Parathyroid adenoma (tissue), 2 donors: ENCODE data around the gene REXO4.

ENCODE experiments used
- H2AFZ ChIP-seq: fragments of 300-600 bp; sonication (generic); one replicate; pipeline ENCODE4 v1.7.0; 2017; ENCODE audit warnings: antibody characterized with exemption, mild to moderate bottlenecking
- H3K27ac ChIP-seq: fragments of 300-600 bp; sonication (generic); one replicate; pipeline ENCODE4 v1.7.0; 2017
- H3K27me3 ChIP-seq: fragments of 300-600 bp; sonication (generic); one replicate; pipeline ENCODE4 v1.7.0; 2017; ENCODE audit warnings: low read length; ENCODE audit not compliant: control insufficient read depth, insufficient read depth
- H3K36me3 ChIP-seq: fragments of 300-600 bp; sonication (generic); one replicate; pipeline ENCODE4 v1.7.0; 2017; ENCODE audit warnings: low read length; ENCODE audit not compliant: control insufficient read depth, insufficient read depth
- H3K4me1 ChIP-seq: fragments of 300-600 bp; sonication (generic); one replicate; pipeline ENCODE4 v1.7.0; 2017; ENCODE audit warnings: control low read depth
- H3K4me2 ChIP-seq: fragments of 300-600 bp; sonication (generic); one replicate; pipeline ENCODE4 v1.7.0; 2017; ENCODE audit warnings: low read length
- H3K4me3 ChIP-seq: fragments of 300-600 bp; sonication (generic); one replicate; pipeline ENCODE4 v1.7.0; 2017; ENCODE audit warnings: low read depth, low read length
- H3K79me2 ChIP-seq: fragments of 300-600 bp; sonication (generic); one replicate; pipeline ENCODE4 v1.7.0; 2017; ENCODE audit warnings: control low read depth
- H3K9ac ChIP-seq: fragments of 300-600 bp; sonication (generic); one replicate; pipeline ENCODE4 v1.7.0; 2017; ENCODE audit warnings: mild to moderate bottlenecking
- H3K9me3 ChIP-seq: fragments of 300-600 bp; sonication (generic); one replicate; pipeline ENCODE4 v1.7.0; 2017; ENCODE audit warnings: low read length; ENCODE audit not compliant: control insufficient read depth
- TF ChIP-seq, protein P1 (sequence below): fragments of 300-600 bp; sonication (generic); IDR thresholded peaks from one replicate; pipeline ENCODE4 v1.7.0; 2017; ENCODE audit warnings: antibody characterized with exemption, mild to moderate bottlenecking
- donor health status: primary hyperparathyroidism.

Gene REXO4

GRCh38 chr9:133374612-133375115, 43.1 kb downstream of the REXO4 start:
- H3K9ac ChIP-seq = no peak overlapping the region
- H3K9me3 ChIP-seq = no peaks in the 10 kb centered on the region
- TF ChIP-seq, protein P1, sequence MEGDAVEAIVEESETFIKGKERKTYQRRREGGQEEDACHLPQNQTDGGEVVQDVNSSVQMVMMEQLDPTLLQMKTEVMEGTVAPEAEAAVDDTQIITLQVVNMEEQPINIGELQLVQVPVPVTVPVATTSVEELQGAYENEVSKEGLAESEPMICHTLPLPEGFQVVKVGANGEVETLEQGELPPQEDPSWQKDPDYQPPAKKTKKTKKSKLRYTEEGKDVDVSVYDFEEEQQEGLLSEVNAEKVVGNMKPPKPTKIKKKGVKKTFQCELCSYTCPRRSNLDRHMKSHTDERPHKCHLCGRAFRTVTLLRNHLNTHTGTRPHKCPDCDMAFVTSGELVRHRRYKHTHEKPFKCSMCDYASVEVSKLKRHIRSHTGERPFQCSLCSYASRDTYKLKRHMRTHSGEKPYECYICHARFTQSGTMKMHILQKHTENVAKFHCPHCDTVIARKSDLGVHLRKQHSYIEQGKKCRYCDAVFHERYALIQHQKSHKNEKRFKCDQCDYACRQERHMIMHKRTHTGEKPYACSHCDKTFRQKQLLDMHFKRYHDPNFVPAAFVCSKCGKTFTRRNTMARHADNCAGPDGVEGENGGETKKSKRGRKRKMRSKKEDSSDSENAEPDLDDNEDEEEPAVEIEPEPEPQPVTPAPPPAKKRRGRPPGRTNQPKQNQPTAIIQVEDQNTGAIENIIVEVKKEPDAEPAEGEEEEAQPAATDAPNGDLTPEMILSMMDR = no peak
- peaks cover 37% of the 10 kb centered on the region for H3K79me2 ChIP-seq
- no peaks in the 10 kb centered on the region for H3K27me3 ChIP-seq
- H3K36me3 ChIP-seq = no peaks in the 10 kb centered on the region
- H3K4me2 ChIP-seq = peak overlapping the region; percentile 72
- H3K4me3 ChIP-seq = peak overlapping the region; percentile 73
- peaks cover 2% of the 10 kb centered on the region for H3K4me1 ChIP-seq
- peak overlapping the region; percentile 53 for H2AFZ ChIP-seq
- peak overlapping the region; percentile 29 for H3K27ac ChIP-seq

- TF ChIP-seq, protein P1 = no peak
- Histone ChIP-seq H3K9ac (no peak overlapping the region), H3K27ac (no peak overlapping the region), H3K79me2 (peaks cover 42% of the 10 kb centered on the region), H3K27me3 (no peaks in the 10 kb centered on the region), H3K4me2 (no peak overlapping the region), H3K4me3 (no peak overlapping the region), H3K9me3 (no peaks in the 10 kb centered on the region), H3K4me1 (peaks cover 19% of the 10 kb centered on the region), H3K36me3 (no peaks in the 10 kb centered on the region), H2AFZ (no peak overlapping the region)
Observed at GRCh38 chr9:133372144-133372543, 45.7 kb downstream of the REXO4 start.

DNA sequence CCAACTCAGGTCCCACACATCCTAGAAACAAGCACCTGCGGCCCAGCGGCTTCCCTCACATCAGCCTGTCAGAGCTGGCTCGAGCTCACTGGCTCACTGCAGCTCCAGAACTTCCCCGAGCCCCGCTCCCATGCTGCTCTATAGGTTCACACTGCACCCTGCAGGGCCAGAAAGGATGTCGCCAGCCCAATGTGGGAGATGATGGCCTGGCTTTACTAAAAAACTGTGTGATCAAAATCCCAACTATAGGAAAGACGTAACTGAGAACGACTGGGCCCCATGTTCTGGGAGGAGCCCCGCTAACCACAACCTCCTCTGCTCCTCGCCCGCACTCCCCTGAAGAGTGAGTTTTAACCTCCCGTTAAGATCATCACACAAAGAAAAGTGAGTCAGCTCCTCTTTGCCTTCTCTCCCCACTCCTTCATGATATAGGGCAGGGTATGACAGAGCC, 46.5 kb downstream of the REXO4 start:
- TF ChIP-seq, protein P1 = no peak
- no peak overlapping the region for H3K4me3 ChIP-seq
- H3K27ac ChIP-seq = no peak overlapping the region
- H3K9me3 ChIP-seq = no peaks in the 10 kb centered on the region
- H3K4me2 ChIP-seq = no peak overlapping the region
- peaks cover 42% of the 10 kb centered on the region for H3K79me2 ChIP-seq
- H2AFZ ChIP-seq = no peak overlapping the region
- peaks cover 19% of the 10 kb centered on the region for H3K4me1 ChIP-seq
- no peak overlapping the region for H3K9ac ChIP-seq
- H3K36me3 ChIP-seq = no peaks in the 10 kb centered on the region
- H3K27me3 ChIP-seq = no peaks in the 10 kb centered on the region

DNA sequence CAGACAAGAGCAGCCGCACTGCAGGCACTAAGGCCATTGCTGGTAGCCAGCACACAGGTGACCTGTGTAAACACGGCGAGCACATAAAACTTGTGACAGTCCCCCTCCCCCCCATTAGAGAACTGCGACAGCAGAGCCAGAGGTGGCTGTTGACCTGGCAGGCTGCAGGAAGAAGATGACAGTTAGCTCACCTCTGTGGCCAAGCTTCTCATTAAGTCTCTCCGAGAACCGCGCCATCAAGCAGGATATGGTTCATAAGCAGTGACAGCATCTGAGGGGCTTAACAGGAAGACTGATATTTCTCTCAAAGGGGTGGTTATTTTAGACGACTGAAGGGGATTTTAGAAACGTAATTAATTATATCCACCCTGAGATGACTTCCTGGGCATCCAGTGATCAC, 47.1 kb downstream of the REXO4 start:
- H3K9me3 ChIP-seq = no peaks in the 10 kb centered on the region
- H2AFZ ChIP-seq = no peak overlapping the region
- H3K79me2 ChIP-seq = peaks cover 45% of the 10 kb centered on the region
- H3K9ac ChIP-seq = no peak overlapping the region
- H3K36me3 ChIP-seq = no peaks in the 10 kb centered on the region
- no peak overlapping the region for H3K4me2 ChIP-seq
- H3K4me3 ChIP-seq = no peak overlapping the region
- no peak overlapping the region for H3K27ac ChIP-seq
- TF ChIP-seq, protein P1 = no peak
- H3K4me1 ChIP-seq = peaks cover 19% of the 10 kb centered on the region
- no peaks in the 10 kb centered on the region for H3K27me3 ChIP-seq

- Histone ChIP-seq H3K4me2 (no peak overlapping the region), H3K4me1 (peaks cover 19% of the 10 kb centered on the region), H2AFZ (no peak overlapping the region), H3K36me3 (no peaks in the 10 kb centered on the region), H3K27me3 (no peaks in the 10 kb centered on the region), H3K9ac (no peak overlapping the region), H3K4me3 (no peak overlapping the region), H3K9me3 (no peaks in the 10 kb centered on the region), H3K79me2 (peaks cover 43% of the 10 kb centered on the region), H3K27ac (no peak overlapping the region)
- TF ChIP-seq, protein P1 = no peak
Observed at GRCh38 chr9:133369933-133370332, 47.9 kb downstream of the REXO4 start.
